GM18861 (cell line): Measurements from ENCODE around the gene HOXD9.

Experiments
- ATAC-seq: cut with Tn5 transposase; IDR thresholded peaks from one replicate; pipeline ENCODE4 v1.9.1; 2021; ENCODE audit not compliant: unreplicated experiment

The HOXD9 gene

GRCh38 chr2:176124110-176124946, 1.8 kb downstream of the HOXD9 start:
- ATAC-seq = no peak

- no peak for ATAC-seq
Observed at GRCh38 chr2:176124947-176125771, 2.6 kb downstream of the HOXD9 start.

- no peak for ATAC-seq
Observed at GRCh38 chr2:176125772-176126054, 3.2 kb downstream of the HOXD9 start.

GRCh38 chr2:176126929-176127773, 4.6 kb downstream of the HOXD9 start:
- ATAC-seq = no peak

- no peak for ATAC-seq
Observed at GRCh38 chr2:176127774-176128072, 5.2 kb downstream of the HOXD9 start.

- ATAC-seq = no peak
Observed at GRCh38 chr2:176128172-176128981, 5.9 kb downstream of the HOXD9 start.

GRCh38 chr2:176128982-176129796, 6.7 kb downstream of the HOXD9 start, which contains the start of gene HOXD8:
HOXD8 (plus strand) TSS chr2:176129705; CDS start chr2:176130367, 662 bp downstream.
- ATAC-seq = no peak

GRCh38 chr2:176129813-176130146, 7.3 kb downstream of the HOXD9 start:
- ATAC-seq = no peak

- ATAC-seq = no peak
Observed at GRCh38 chr2:176130147-176130956, 7.8 kb downstream of the HOXD9 start.

- no peak for ATAC-seq
Observed at GRCh38 chr2:176130957-176131847, 8.7 kb downstream of the HOXD9 start.

GRCh38 chr2:176131848-176132158, 9.3 kb downstream of the HOXD9 start:
- no peak for ATAC-seq

- ATAC-seq = no peak
Observed at GRCh38 chr2:176132205-176133171, 10.0 kb downstream of the HOXD9 start.

- no peak for ATAC-seq
Observed at GRCh38 chr2:176133389-176133788, 10.9 kb downstream of the HOXD9 start.

GRCh38 chr2:176134035-176134434, 11.5 kb downstream of the HOXD9 start:
- ATAC-seq = no peak

GRCh38 chr2:176135035-176135440, 12.5 kb downstream of the HOXD9 start:
- no peak for ATAC-seq

- ATAC-seq = no peak
Observed at GRCh38 chr2:176136374-176137251, 14.1 kb downstream of the HOXD9 start.
